Activated CD4-positive, alpha-beta T cell treated with anti-CD3 and anti-CD28 coated beads, Interleukin-2, amount 50 U/mL, for 48 hours (primary cell): ENCODE measurements around the gene PON3.
"Not testable (repeated sequence)": the region's sequence is repeated elsewhere in the genome, so short reads cannot be mapped to it uniquely, and the experiment has no call there.

Source experiments
- DNase-seq, 2 experiments: peaks; one replicate each; pipeline ENCODE4 v3.0.0-alpha.2; 2020

PON3 gene

DNA sequence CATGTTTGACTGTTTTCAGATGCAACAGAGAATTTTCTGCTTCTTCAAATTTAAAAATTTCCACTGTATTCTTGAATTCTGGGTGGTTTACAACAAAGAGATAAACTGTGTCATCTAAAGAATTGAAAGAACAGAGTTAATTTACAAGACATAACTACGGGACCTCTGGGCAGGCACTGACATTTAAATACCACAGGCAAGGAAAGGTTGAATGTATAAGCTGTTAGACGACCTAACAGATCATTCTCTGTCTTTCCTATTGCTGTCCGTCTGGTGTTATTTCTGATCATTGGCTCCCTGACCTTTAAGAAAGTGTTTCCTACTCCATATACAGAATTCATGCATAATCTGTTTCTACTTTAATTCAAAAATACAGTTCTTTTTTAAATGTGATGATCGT, 15.5 kb upstream of the PON3 start:
- no peak for DNase-seq

DNA sequence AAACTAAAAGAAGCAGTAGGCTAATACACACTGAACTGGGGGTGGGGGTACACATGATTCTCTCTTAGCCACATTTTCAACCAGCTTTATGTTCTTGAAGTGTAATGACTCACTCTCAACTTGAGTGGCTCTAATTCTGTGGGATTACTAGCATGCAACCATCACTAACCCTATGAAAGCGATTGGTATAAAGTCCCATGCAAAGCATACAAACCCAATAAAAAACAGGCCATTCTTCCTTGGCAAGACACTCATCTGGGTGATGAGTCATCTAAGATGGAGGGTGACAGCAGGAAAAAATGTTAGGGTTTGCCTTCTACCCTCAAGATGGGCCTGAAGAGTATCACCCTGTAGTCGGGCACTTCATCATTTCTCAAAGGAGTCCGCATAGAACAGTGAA, 14.9 kb upstream of the PON3 start:
- no peak for DNase-seq

DNA sequence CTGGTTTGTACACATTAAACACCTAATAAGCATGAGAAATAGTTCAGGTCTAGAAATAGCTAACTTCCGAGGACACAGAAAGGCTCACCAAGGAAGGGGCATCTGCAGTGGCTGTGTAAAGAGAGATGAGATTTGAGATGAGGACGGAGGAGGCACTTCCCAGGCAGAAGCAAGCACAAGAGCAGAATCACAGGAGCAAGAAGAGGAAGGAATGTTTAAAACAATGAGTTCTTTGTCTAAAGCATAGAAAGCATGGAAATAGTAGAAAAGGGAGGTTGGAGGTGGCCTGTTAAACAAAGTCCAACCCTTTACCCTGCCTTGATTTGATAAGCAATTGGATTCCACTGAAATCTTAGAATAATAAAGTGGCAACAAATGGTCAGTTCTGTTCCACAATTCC, 11.6 kb upstream of the PON3 start:
- DNase-seq, result no peak

DNA sequence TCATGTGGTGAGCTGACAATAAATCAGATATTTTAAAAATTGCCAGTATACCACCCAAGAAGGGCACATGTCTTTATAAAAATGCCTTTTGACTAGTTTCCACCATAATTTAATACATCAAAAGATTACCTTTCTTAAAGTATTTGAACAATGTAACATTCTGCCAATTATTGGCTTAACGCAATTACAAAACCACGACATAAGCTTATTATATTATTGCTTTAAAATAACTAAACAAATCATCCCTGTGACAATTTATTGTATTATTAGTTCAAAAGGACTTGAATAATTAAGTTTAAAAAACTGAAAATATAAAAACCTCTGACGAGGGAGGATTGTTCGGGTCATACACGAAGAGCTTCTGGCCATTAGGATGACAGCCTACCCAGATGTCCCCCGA, 9.6 kb upstream of the PON3 start:
- no peak for DNase-seq

DNA sequence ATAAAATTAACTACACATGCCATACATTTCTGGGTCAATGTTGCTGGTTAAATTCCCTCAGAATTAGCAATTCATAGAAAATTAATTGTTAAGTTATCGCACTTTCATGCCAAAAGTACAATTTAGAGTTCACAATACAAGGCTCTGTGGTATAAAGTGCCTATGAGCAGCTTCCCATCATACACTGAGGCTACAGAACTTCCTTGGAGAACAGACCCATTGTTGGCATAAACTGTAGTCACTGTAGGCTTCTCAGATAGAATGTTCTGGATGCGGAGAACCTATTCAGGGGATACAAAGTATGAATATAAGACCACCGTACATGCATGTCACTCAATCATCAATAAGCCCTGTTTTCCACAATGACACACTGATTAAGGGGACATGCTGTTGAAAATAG, 9.0 kb upstream of the PON3 start:
- no peak for DNase-seq

DNA sequence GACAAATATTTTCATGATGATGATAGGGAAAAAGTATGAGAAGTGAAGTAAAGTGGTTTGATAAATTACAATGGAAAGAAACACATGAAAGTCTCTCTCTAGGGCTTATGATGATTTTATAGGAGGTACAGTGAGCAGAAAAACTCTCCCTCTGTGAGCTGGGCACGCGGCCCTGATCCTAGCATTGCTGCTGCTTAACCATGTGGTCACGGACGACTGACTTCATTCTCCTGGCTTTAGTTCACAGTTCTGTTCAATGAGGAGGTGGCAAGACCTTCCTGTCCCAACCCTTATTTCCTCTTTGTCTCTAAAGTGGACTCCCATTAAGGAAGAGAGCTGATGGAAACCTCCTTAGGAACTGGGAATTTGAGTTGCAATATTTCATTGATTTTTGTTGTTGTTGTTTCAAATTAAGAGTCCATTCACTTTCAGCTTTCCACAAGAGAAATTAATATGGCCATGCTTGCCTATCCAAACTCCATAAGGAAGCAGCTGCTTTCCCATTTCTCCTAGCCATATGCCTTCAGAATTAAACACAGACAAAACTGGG, 8.2 kb upstream of the PON3 start:
- no peak for DNase-seq

DNA sequence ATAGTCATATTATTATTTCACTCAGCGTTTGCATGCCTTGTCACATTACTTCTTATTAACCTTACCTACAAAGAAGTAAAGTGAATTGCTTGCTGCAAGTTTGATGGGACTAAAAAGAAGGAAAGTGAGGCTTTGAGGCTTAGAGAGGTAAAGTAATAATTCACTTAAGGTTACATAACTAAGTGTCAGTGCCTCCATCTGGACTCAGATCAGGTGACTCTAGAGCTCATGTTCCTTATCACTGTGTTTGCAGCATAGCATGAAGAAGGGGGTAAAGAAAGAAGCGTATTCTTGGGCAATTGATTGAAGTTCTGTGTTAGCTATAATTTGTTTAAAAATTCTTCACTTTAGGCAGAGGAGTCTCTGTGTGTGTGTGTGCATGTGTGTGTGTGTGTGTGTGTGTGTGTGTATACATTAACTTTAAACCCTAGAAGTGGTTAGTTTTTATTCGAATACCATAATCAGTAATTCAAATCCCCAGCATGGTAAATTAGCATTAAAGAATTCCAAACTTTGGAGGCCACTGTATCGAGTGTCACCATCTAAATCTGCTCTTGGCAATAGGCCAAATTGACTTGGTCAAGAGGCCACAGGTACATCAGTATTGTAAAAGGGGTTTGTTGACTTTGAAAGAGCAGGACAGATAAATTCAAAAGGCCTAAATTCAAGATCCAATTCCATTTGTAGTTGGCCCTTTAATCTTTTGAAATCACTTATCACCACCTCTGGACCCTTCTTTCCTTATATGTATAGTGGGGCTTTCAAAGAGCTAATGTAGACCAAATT, 2.2 kb upstream of the PON3 start:
- no peak for DNase-seq

DNA sequence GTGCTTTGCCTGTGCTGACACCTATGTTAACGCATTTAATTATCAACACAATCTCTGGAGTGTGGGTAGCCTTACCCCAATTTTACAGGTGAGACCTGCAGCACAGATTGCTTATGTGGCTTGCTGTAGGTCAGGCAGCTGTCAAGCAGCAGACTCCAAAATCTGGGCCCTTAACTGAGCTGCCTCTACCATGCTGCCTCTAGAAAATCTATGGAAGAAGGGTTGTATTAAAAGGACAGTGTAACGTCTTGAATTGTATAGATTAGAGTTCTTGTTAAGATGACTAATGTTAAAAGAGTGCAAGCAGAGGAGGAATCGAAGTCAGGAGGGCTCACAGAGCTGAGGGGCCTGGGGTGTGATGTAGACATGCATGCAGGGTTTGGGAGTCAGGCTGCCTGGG, 1.2 kb upstream of the PON3 start:
- no peak for DNase-seq

DNA sequence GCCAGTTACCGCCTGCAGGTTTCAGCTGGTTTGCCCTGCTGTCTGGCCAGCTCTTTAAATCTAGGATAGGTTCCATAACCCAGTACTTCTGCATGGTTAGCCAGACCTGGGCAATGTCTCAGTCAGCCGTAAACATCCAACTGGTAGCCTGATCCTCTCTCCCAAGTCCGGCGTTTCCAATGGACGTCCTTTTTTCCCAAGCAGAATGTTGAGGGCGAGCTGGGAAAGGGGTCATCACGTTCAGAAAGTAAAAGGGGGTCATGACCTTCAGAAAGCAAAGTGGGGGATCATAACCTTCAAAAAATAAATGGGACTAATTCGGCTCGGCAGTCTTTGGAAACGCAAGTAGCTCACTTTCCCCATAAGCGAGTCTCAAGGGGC, 430 bp downstream of the PON3 start:
- DNase-seq, result no peak

DNA sequence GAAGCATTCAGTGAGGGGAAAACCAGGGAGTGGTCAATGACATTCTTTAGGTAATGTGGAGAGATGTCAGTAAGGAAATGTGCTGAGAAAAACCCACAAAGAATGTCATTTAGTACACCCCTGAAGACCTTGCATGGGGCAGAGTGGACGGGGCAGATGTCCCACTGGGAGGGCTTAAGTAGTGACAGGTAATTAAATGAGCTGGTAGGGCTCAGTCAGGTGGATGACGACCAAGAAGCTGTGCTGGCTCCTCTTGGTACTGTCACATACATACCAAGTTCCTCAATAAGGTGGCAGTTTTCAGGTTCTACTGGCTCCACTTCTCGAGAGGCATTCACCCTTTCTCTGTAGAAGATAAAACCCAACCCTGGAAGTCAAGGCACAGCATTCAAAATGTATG, 1.8 kb downstream of the PON3 start:
- DNase-seq, result no peak

DNA sequence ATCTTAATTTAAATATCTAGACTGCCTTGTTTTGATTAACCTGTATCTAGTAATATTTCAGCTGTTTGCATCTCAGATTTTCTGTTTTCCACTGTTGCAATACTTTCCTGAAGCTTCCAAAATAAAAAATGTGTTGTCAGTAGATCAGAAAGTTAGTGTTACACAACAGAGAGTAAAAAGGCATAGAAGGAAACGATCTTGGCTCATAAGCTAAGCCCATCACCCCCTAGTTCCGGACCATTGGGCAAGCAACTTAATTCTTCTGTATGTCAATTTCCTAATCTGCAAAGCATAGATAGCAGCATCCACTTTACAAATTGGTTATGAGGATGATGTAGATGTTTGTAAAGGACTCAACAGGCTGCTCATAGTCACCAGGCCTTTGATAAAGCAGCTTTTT, 4.4 kb downstream of the PON3 start:
- no peak for DNase-seq

DNA sequence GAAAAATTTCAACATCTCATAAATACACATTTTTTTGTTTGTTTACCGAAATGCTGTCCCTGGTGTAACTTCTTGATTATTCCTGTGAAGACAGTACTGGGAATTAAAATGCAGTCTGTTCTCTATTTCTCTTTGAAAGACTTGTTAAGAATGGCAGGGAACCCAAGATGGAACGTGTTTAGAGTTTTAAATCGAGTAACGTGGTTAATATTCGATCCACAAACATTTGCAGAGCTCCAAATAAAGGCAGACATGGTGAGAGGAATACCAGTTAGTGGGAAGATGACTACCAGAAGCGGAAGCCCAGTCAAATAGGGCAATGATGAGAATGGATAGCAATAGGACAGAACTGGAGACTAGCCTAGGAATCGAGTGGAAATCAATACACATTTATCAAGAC, 6.7 kb downstream of the PON3 start:
- DNase-seq, result no peak

DNA sequence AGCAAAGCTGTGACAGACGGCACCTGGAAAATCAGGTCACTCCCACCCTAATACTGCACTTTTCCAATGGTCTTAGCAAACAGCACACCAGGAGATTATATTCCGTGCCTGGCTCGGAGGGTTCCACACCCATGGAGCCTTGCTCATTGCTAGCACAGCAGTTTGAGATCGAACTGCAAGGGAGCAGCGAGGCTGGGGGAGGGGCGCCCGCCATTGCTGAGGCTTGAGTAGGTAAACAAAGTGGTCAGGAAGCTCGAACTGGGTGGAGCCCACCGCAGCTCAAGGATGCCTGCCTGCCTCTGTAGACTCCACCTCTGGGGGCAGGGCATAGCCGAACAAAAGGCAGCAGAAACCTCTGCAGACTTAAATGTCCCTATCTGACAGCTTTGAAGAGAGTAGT, 16.7 kb downstream of the PON3 start:
- DNase-seq, result not testable (repeated sequence)

DNA sequence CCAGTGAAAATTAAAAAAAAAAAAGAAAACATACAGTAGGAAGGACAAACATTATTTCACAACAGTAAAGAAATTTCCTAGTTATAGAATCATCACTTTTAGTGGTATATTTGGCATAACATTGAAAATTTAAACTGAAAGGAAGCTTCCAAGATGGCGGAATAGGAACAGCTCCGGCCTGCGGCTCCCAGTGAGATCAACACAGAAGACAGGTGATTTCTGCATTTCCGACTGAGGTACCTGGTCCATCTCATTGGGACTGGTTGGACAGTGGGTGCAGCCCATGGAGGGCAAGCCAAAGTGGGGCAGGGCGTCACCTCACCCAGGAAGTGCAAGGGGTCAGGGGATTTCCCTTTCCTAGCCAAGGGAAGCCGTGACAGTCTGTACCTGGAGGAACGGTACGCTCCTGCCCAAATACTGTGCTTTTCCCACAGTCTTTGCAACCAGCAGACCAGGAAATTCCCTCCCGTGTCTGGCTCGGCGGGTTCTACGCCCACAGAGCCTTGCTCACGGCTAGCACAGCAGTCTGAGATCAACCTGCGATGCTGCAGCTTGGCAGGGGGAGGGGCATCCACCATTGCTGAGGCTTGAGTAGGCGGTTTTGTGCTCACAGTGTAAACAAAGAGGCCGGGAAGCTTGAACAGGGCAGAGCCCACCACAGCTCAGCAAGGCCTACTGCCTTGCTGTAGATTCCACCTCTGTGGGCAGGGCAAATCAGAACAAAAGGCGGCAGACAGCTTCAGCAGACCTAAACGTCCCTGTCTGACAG, 19.4 kb downstream of the PON3 start:
- DNase-seq, result no peak

DNA sequence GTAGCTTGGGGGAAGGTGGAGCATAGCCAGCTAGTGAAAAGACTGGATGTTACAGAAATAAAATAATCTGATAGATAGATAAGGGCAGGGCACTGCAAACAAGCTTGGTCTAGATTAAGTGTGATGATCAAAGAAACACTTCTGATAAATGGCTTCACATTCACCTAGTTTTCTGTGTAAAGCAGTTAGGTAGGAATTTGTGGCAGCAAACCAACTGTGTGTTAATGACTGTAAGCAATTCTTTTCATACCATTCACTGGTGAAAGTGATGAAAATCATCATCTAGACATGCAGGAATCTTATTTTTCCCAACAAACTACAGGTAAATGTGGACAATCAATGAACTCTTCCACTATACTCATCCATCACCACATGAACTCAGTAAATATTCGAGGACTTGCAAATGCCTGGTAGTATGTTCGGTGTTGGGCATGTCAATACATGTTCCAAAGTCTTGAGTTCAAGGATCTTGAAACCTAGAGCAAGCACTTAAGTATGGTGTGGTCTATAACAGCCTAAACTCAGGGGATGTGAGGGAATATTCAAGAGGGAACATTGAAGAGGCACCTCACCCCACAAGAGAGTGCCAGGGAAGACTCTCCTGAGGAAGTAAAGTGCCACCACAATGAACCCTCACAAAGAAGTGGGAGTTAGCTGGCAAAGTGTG, 20.5 kb downstream of the PON3 start:
- DNase-seq, result no peak

DNA sequence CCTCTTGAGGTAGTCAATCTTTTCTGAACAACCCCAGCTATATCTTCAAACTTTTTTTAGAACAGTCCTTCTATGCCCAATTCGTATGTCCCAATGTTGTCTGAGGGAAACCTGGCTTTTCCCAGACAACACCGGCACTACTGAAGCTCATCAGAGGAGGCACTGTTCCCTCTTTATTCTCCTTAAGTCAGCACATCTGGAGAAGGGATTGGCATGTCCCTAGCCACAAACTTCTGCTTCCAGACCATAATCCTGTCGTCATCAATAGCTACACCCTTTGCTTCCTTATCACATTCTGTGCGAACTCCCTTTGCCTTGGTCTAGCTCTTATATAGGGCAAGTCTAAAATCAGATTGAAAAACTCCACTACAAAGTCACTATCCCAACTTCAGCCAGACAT, 22.9 kb downstream of the PON3 start:
- DNase-seq, result no peak

DNA sequence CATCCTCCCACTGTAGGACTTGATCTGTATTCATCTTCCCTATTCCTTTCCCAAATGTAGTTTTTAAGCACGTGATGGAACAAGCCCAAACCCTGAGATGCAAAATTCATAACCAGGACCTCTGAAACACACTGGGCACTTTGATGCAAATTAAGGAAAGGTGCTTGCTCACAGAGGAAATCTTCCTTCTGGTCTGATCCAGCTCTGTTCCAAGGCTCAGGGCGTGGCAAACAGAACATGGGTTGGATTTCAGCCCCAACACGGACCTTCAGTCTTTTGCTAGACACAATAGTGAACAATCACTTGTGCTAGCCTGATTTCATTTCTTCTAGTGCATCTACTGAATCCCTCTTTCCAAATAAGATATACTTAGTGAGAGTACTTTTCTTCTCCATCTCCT, 27.9 kb downstream of the PON3 start:
- no peak for DNase-seq

DNA sequence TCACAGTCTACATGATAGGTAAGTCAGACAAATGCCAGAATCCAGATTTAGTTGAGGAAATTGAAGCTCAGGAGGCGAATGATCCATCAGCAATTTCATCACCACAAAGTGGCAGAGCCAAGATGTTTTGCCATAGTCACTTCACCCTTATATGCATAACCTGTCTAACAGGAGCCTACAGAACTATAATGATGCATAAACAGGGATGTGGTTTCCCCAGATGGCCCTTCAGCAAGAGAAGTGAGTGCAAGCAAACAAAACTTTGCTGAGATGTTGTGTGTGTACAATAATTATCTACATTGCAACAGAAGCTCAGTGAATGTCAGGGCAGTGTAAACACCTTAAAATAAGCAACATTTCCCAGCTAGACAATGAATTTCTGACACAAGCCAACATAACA, 28.6 kb downstream of the PON3 start:
- DNase-seq, result no peak

DNA sequence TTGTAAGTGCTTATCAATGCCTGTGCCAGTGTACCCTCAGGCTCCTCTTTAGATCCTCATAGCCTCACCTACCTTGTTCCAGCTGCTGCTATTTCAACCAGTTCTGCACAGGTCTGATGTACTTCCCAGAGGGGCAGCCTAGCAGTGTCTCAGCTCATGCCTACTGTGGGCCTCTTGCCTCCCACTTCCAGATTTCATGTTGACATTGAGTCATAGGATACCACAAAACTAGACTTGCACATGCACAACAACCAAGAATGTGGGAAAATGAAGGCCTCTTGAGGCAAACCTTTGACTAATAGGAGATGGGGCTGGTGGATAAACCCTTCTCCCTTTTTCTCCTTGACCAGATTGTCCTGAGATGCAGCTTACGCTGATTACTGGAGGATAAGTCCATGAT, 31.0 kb downstream of the PON3 start:
- DNase-seq, result no peak

DNA sequence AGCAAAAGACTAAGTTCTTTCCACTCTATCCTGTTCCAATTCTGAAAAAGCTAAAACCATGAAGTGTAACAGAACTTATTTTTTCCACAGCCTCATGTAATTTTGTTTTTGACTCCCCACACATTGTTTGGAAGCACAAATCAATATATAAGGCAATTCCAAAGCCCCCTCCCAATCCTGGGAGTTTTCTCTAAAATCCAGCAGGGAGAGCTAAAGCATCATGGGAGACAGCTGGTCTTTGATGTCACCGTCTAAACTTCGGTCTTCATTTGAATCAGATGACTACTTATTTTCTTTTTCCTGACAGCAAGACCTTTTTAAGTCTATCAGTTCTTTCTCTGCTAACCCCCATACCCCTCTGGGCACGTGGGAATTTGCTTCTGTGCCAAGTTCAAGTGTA, 38.6 kb downstream of the PON3 start:
- no peak for DNase-seq

DNA sequence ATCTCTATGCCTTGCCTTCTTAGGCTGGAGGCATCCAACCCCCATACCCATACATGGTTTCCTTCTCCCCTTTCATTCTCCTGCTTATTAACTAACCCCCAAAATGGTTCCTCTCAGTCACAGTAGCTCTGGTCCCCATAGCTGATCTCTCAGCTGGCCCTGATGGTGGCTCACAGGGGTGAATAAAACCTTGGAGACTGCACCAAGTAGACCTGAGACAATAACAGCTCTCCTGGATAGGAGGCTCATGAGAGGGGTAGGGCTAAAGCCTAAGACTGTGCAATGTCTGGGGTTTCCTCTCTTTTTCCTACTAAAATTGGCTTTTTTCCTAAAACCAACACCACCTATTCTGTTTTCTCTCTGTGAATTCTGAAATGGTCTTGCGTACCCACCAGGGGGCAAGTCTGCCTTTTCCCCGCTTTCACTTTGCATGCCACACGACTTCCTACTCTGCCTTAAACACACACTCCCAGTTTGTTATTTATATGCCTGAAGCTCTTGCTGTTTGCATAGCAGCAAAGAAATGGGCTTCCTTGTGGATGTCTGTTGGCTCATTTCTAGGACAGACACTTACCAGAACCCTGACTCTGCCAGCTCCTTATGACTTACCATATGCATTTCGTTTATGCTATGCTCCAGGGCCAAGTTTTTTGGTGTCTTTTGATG, 53.4 kb downstream of the PON3 start:
- DNase-seq, result no peak

DNA sequence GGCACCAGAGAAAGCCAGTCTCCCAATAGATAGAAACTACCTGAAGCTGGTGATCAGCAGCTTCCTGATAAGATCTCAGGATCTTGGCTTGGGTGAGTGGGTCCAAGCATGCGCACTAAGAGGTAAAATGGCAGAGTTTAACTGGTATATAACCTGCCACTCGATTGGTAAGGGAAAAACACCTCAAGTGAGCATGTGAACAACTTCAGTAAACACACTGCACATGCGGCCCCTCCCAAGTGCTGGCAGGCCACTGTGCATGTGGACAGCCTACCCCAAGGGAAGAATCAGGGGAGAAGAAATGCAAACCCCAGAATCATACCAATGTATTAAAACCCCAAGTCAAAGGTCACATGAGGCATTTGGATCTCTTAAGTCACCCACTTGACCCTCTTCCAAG, 54.1 kb downstream of the PON3 start:
- DNase-seq, result no peak

DNA sequence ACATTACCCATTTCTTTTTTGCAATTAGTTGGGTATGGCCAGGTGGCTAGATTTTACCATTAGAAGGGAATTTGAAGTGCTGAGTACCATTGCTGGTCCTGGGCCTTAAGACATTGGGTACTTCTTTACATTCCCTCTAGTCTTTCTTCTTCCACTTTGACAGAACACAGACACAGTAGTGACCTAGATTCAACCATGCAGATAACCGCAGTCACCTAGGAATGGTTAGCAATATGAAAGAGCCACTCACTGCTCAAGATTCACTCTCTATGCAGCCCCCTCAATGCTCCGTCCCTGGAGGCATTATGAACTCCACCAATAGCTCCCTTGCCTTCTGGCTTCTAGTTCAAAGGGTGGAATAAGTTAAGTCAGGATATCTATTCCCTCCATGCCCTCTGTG, 55.7 kb downstream of the PON3 start:
- DNase-seq, result no peak
